HepG2 (cell line): ENCODE results near the gene PVALB. TPM values are rescaled to one million over a fixed set of nuclear protein-coding genes. Genes with fewer than 3 reads are reported as not detected.

Experiments
- DPF2 ChIP-seq: sonication (generic); formaldehyde crosslinking; IDR thresholded peaks from 2 replicates; pipeline ENCODE4 v1.4.0; 2020; ENCODE audit warnings: mild to moderate bottlenecking, low read depth, missing genetic modification reagents, borderline replicate concordance
- MEIS1 ChIP-seq: sonication (generic); formaldehyde crosslinking; IDR thresholded peaks from 2 replicates; pipeline ENCODE4 v1.9.0; 2021; ENCODE audit warnings: mild to moderate bottlenecking, missing genetic modification reagents, moderate library complexity, borderline replicate concordance
- NFKB2 ChIP-seq: sonication (generic); formaldehyde crosslinking; IDR thresholded peaks from 2 replicates; pipeline ENCODE4 v1.4.0; 2020; ENCODE audit warnings: missing genetic modification reagents, borderline replicate concordance
- PBX2 ChIP-seq: IDR thresholded peaks from 2 replicates; pipeline ENCODE4 v1.6.1; 2016; ENCODE audit warnings: control low read depth
- PLRG1 ChIP-seq: fragments of 450-650 bp; conservative IDR thresholded peaks from 2 replicates; pipeline ENCODE4 v1.6.1; 2016
- ZFY ChIP-seq: sonication (generic); formaldehyde crosslinking; IDR thresholded peaks from 2 replicates; pipeline ENCODE4 v1.4.0; 2020; ENCODE audit warnings: missing genetic modification reagents
- ZNF503 ChIP-seq: sonication (generic); formaldehyde crosslinking; IDR thresholded peaks from 2 replicates; pipeline ENCODE4 v1.4.0; 2020; ENCODE audit warnings: missing genetic modification reagents
- ZNF687 ChIP-seq: sonication (generic); formaldehyde crosslinking; IDR thresholded peaks from 2 replicates; pipeline ENCODE4 v1.5.1; 2020; ENCODE audit warnings: mild to moderate bottlenecking, missing genetic modification reagents, moderate library complexity
- ZSCAN9 ChIP-seq: IDR thresholded peaks from 2 replicates; pipeline ENCODE4 v1.6.1; 2016; ENCODE audit warnings: borderline replicate concordance
- polyA plus RNA-seq, 8 experiments: library from polyadenylated mRNA; depleted of rRNA in 3 of 8; stranded (reverse) in 7 of 8; unstranded in 1 of 8; fragments of >200 nt; fragmentation: Illumina TruSeq in 4 of 8; extraction: Trizol in 4 of 8; gene quantifications; 2 replicates each; pipeline versions ENCODE4 v1.2.1 to v1.2.3, GENCODE V29; 2011 to 2016; ENCODE audit warnings: low read depth in 4 of 8, missing spikeins in 1 of 8, mixed read lengths in 1 of 8; ENCODE audit not compliant: insufficient read depth in 1 of 8
- total RNA-seq, 5 experiments: library from RNA; depleted of rRNA; stranded (reverse); fragments of >200 nt; fragmentation: Illumina TruSeq; extraction: Trizol; gene quantifications; 2 replicates each; pipeline ENCODE4 v1.2.3, GENCODE V29; 2016; ENCODE audit warnings: low read depth in 1 of 5

PVALB gene
- total and polyA plus RNA-seq, 2 of the 13 experiments (the other 11 are each of a cell fraction or from before 2014, with no cell fraction given) = not detected

GRCh38 chr22:36860438-36860820 is 43.6 kb upstream of the PVALB start (continued):
- no peak for TF ChIP-seq PBX2 (CRISPR knock-in tag)
- TF ChIP-seq NFKB2 (CRISPR knock-in tag) = no peak
- TF ChIP-seq PLRG1 = no peak
- TF ChIP-seq ZNF503 (CRISPR knock-in tag) = no peak
- TF ChIP-seq DPF2 (CRISPR knock-in tag) = no peak
- TF ChIP-seq ZFY (CRISPR knock-in tag) = no peak
- no peak for TF ChIP-seq ZNF687 (CRISPR knock-in tag)
- TF ChIP-seq ZSCAN9 = no peak
- no peak for TF ChIP-seq MEIS1 (CRISPR knock-in tag)
